ENCODE results near the gene TMEM190. TPM values are rescaled to one million over a fixed set of nuclear protein-coding genes. Genes with fewer than 3 reads are reported as not detected.

The TMEM190 gene
- total and polyA plus RNA-seq, 2 experiments from 2014 or later, result 6.6 TPM; not detected in 1

GRCh38 chr19:55365245-55365644 lies 11.4 kb upstream of the TMEM190 start:
- H3K9me3 ChIP-seq (ENCODE audit: low read depth), result no peaks in the 10 kb centered on the region
- H3K4me2 ChIP-seq, result no peak overlapping the region
- peaks cover 11% of the 10 kb centered on the region for H3K4me1 ChIP-seq (ENCODE audit: insufficient read depth)
- peaks cover 19% of the 10 kb centered on the region for H3K27me3 ChIP-seq
- H4K20me1 ChIP-seq (ENCODE audit: insufficient read depth, poor library complexity, severe bottlenecking), result no peaks in the 10 kb centered on the region
- H2AFZ ChIP-seq, result no peak overlapping the region
- no peaks in the 10 kb centered on the region for H3K9me2 ChIP-seq (replicated peaks; ENCODE audit: insufficient read depth)
- no peak overlapping the region for H3K27ac ChIP-seq
- H3K79me2 ChIP-seq, result no peaks in the 10 kb centered on the region
- no peak for DNase-seq (ENCODE audit: low spot score)
- H3K4me3 ChIP-seq, result no peak overlapping the region
- 84% methylated on average over 8 of the region's 8 CpGs for WGBS (ENCODE audit: low lambda C conversion rate, missing lambda C conversion rate)
- no peaks in the 10 kb centered on the region for H3K36me3 ChIP-seq (replicated peaks; ENCODE audit: insufficient read depth, low read depth)
- TF ChIP-seq, protein P1, sequence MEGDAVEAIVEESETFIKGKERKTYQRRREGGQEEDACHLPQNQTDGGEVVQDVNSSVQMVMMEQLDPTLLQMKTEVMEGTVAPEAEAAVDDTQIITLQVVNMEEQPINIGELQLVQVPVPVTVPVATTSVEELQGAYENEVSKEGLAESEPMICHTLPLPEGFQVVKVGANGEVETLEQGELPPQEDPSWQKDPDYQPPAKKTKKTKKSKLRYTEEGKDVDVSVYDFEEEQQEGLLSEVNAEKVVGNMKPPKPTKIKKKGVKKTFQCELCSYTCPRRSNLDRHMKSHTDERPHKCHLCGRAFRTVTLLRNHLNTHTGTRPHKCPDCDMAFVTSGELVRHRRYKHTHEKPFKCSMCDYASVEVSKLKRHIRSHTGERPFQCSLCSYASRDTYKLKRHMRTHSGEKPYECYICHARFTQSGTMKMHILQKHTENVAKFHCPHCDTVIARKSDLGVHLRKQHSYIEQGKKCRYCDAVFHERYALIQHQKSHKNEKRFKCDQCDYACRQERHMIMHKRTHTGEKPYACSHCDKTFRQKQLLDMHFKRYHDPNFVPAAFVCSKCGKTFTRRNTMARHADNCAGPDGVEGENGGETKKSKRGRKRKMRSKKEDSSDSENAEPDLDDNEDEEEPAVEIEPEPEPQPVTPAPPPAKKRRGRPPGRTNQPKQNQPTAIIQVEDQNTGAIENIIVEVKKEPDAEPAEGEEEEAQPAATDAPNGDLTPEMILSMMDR (IDR thresholded peaks at IDR 0.05; ENCODE audit: poor library complexity), result no peak
- TF ChIP-seq EZH2phosphoT487 (IDR thresholded peaks at IDR 0.05; ENCODE audit: low read depth, severe bottlenecking, unreplicated experiment), result no peak
- no peak for TF ChIP-seq EZH2 (IDR thresholded peaks at IDR 0.05; ENCODE audit: borderline replicate concordance)

DNA sequence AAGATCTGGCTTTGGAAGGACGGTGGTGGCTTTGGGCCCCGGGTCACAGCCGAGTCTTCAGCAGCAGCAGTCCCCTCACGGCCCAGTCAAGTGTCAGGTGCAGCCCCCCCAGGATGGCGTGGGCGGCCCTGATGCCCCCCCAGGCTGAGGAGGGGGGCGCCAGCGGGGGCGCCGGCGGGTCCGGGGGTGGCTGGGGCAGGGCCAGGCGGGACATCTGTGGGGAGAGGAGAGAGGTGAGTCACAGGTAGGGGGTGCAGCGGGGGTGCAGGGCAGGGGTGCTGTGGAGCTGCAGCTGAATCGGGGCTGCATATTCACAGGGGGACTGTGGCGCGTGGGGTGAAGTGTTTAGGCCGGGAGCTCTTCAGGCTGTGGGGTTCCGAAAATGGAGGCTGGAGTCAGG lies 10.7 kb upstream of the TMEM190 start:
- Histone ChIP-seq H4K20me1 (ENCODE audit: insufficient read depth, poor library complexity, severe bottlenecking) (no peaks in the 10 kb centered on the region), H3K9me3 (ENCODE audit: low read depth) (no peaks in the 10 kb centered on the region), H3K36me3 (replicated peaks; ENCODE audit: insufficient read depth, low read depth) (no peaks in the 10 kb centered on the region), H3K4me3 (no peak overlapping the region), H3K27ac (no peak overlapping the region), H3K4me1 (ENCODE audit: insufficient read depth) (peaks cover 12% of the 10 kb centered on the region), H3K27me3 (peaks cover 24% of the 10 kb centered on the region), H3K9me2 (replicated peaks; ENCODE audit: insufficient read depth) (no peaks in the 10 kb centered on the region), H3K79me2 (no peaks in the 10 kb centered on the region), H3K4me2 (no peak overlapping the region), H2AFZ (no peak overlapping the region)
- 81% methylated on average over 4 of the region's 19 CpGs for WGBS (ENCODE audit: low lambda C conversion rate, missing lambda C conversion rate)
- TF ChIP-seq EZH2phosphoT487 (IDR thresholded peaks at IDR 0.05; ENCODE audit: low read depth, severe bottlenecking, unreplicated experiment), result no peak
- TF ChIP-seq, protein P1 (IDR thresholded peaks at IDR 0.05; ENCODE audit: poor library complexity), result no peak
- no peak for TF ChIP-seq EZH2 (IDR thresholded peaks at IDR 0.05; ENCODE audit: borderline replicate concordance)
- DNase-seq (ENCODE audit: low spot score), result no peak

DNA sequence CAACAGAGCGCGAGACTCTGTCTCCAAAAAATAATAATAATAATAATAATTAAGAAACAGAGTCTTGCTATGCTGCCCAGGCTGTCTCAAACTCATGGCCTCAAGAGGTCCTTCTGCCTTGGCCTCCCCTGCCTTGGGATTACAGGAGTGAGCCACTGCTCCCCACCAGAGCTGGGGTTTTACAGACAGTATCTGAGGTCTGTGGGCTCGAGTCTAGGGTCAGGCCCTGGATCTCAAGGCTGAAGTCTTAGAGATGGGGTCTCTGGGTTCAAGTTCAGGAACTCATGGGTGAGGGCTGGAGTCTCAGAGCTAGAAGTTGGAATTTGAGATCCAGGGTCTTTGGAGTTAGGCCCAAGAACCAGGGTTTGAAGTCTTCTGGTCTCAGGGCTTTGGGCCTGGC lies 9.8 kb upstream of the TMEM190 start:
- Histone ChIP-seq H3K4me1 (ENCODE audit: insufficient read depth) (peaks cover 12% of the 10 kb centered on the region), H3K27me3 (peaks cover 32% of the 10 kb centered on the region), H3K4me2 (no peak overlapping the region), H3K4me3 (no peak overlapping the region), H3K27ac (no peak overlapping the region), H4K20me1 (ENCODE audit: insufficient read depth, poor library complexity, severe bottlenecking) (no peaks in the 10 kb centered on the region), H3K36me3 (replicated peaks; ENCODE audit: insufficient read depth, low read depth) (no peaks in the 10 kb centered on the region), H3K9me2 (replicated peaks; ENCODE audit: insufficient read depth) (no peaks in the 10 kb centered on the region), H3K79me2 (no peaks in the 10 kb centered on the region), H2AFZ (no peak overlapping the region), H3K9me3 (ENCODE audit: low read depth) (no peaks in the 10 kb centered on the region)
- no peak for DNase-seq (ENCODE audit: low spot score)
- TF ChIP-seq EZH2phosphoT487 (IDR thresholded peaks at IDR 0.05; ENCODE audit: low read depth, severe bottlenecking, unreplicated experiment), result no peak
- TF ChIP-seq EZH2 (IDR thresholded peaks at IDR 0.05; ENCODE audit: borderline replicate concordance), result no peak
- TF ChIP-seq, protein P1 (IDR thresholded peaks at IDR 0.05; ENCODE audit: poor library complexity), result no peak
- WGBS (ENCODE audit: low lambda C conversion rate, missing lambda C conversion rate), result 96% methylated on average over 3 of the region's 3 CpGs

DNA sequence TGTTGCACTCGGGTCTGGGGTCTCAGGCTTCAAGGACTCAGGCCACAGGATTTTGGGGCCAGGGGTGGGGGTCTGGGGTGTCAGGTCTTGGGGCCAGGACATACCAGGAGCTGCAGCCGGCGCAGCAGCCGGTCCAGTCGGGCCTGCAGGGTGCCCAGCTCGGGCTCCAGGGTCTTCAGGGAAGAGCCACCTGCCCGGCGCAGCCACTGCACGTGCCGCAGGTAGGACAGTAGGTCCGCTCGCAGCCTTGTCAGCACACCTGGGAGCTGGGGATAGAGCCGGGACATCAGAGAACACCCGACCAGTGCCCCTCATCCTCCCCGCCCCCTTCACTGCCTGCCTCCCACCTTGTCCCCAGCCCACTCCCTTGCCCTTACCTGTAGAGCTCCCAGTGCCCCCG lies 8.5 kb upstream of the TMEM190 start:
- Histone ChIP-seq H4K20me1 (ENCODE audit: insufficient read depth, poor library complexity, severe bottlenecking) (no peaks in the 10 kb centered on the region), H3K4me3 (no peak overlapping the region), H3K9me3 (ENCODE audit: low read depth) (no peaks in the 10 kb centered on the region), H3K4me2 (no peak overlapping the region), H3K27me3 (peaks cover 39% of the 10 kb centered on the region), H3K79me2 (no peaks in the 10 kb centered on the region), H3K4me1 (ENCODE audit: insufficient read depth) (peaks cover 12% of the 10 kb centered on the region), H3K27ac (no peak overlapping the region), H3K36me3 (replicated peaks; ENCODE audit: insufficient read depth, low read depth) (no peaks in the 10 kb centered on the region), H2AFZ (no peak overlapping the region), H3K9me2 (replicated peaks; ENCODE audit: insufficient read depth) (no peaks in the 10 kb centered on the region)
- 95% methylated on average over 10 of the region's 16 CpGs for whole genome bisulfite sequencing (ENCODE audit: low lambda C conversion rate, missing lambda C conversion rate)
- no peak for TF ChIP-seq EZH2phosphoT487 (IDR thresholded peaks at IDR 0.05; ENCODE audit: low read depth, severe bottlenecking, unreplicated experiment)
- DNase-seq (ENCODE audit: low spot score), result no peak

Measured in hepatocyte (in vitro differentiated cells).